Activated CD8-positive, alpha-beta memory T cell treated with anti-CD3 and anti-CD28 coated beads for 4 hours (primary cell): ENCODE results near the gene ERGIC2.

Source experiments
- DNase-seq, 2 donors: peaks; one replicate each; pipeline ENCODE4 v3.0.0-alpha.2; 2020; ENCODE audit warnings: low read depth in 2 of 2

Gene ERGIC2

DNA sequence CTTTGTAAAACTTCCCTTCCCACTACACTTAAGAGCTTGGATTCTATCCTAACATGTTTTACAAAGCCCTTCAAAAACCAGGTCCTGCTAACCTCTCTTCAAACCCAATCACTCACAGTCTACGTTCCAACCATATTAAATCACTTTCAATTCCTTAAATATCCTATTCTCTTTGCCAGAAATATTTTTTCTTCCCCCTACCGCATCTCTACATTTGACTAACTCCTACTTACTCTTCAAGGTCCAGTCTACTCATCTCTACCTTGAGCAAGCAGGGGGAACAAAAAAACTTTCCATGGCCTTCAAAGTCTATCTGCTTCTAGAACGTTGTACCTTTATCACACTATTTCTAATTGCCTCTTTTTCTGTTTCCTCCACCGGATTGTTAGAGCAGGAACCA lies 6.1 kb downstream of the ERGIC2 start:
- no peak for DNase-seq

DNA sequence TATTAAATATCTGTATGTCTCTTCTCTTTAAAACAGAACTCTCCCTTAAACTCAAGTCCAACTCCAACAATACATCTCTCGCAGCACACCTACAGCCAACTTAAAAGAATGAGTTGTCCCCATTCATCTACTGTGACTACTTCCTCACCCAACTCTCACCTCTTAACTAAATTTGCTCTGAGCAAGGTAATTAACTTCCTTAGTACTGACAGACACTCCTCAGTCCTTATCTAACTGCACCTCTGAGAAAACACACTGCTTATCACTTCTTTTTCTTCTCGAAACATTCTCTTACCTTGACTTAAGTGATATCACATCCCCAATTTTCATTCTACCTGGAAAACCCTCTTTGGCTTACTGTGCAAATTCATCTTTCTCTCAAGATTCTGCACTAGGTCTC lies 7.0 kb downstream of the ERGIC2 start:
- no peak for DNase-seq

DNA sequence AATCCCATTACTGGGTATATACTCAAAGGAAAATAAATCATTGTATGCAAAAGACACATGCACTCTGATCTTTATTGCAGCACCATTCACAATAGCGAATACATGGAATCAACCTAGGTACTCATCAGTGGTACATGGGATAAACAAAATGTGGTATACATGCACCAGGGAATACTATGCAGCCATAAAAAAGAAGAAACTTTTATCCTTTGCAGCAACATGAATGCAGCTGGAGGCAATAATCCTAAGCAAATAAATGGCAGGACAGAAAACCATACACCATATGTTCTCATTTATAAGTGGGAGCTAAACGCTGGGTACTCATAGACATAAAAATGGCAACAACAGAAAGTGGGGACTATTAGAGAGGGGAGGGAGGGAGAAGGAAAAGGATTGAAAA lies 15.9 kb downstream of the ERGIC2 start:
- DNase-seq, result no peak

GRCh38 chr12:29354954-29355353 lies 26.0 kb downstream of the ERGIC2 start:
- no peak for DNase-seq

DNA sequence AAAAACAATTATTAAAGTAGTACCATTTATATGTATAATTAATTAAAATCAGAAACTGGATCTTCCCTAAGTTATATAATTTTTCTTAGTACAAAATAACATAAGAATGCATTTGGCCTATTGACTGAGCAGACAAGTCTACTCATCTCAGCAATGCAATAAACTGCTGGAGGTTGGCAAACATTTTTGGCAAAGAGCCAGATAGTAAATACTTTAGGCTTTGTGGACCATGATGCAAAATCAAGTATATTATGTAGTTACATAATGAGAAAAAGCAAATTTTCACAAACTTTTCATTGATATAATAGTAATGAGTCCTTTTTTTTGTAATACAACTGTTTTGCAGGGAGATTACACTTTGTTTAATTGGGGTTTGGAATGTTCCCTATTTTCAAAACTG lies 30.9 kb downstream of the ERGIC2 start:
- no peak for DNase-seq

DNA sequence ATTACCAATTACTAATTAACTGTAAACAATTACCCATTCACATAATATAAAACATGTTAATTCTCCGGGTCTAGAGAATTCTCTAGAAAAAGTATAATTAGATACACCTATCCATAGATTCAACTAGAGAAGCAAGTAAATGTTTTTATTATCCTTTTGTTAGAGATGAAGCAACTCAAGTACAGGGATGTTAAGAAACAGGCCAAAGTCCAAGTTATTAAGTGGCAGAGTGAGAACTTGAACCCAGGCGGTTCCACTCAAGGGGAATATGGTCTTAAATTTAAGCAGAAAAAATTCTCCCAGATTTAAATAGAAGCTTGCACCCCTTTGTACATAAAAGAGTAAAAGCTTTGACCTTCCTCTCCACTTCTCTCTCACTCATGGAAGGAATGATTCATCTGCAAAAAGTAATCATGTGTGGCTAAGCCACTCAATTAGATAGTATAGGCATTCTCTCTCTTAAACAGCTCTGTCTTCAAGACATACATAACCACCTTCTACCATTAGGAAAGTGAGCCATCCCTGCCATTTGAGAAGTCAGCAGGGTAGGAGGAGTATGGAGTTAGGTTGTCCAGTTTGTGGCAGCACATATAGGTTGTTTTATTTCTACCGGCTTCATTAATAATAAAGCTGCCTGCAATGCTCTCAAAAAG lies 34.1 kb downstream of the ERGIC2 start:
- DNase-seq, result no peak

- no peak for DNase-seq
These were observed 37.8 kb downstream of the ERGIC2 start for GRCh38 chr12:29343022-29343799.

DNA sequence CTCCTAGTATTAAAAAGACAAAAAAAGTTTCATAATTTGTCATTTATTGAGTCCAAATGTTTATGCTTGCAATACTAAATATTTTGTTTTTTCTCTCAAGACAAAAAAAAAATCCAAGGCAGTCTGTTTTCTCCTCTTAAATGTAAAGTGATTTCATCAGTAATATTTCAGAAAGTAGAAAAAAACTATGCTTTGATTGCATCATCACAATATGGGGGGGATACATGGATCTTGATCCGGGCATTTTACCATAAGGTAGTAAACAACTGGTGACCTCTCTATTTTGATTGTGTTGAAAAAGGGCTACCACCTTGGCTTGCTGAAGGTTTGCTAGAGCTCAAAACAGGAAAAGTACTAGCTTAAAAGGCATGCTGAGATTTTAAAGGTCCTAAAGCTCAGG lies 43.6 kb downstream of the ERGIC2 start:
- no peak for DNase-seq

DNA sequence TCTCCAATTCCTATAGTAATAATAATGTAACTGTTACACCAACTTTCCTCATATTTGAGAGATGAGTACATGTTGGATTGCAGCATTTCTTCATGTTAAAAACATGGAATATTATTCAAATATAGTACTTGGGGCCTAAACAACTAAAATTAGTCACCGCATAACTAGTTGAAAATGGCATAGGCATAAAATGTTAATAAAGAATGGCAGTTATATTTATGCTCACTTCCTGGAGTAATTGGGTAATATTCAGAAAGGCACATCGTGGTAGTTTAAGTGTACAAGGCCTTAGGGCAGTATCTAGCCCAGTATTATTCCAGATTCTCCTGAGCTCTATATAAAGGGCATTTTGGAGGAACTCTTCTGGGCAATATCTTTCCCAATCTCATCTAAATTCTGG lies 46.0 kb downstream of the ERGIC2 start:
- DNase-seq, result no peak

GRCh38 chr12:29333178-29333577 lies 47.8 kb downstream of the ERGIC2 start:
- DNase-seq, result no peak

DNA sequence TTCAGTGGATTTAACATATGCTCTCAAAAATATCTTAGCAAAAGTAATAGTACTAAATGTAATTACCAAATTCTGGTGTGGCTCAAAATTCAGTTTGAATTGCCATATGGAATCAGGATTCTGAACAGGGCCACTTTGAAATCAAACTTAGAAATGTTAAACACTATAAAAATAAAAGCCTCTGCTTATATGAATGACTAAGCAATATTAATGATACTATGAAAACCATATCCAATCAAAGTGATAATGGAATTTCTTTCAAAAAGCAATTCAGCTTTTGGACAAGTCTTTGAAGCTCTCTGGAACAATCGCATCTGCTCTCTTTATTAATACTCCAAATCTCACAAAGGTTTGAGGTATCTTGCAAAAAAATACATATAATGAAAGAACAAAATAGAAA lies 51.6 kb downstream of the ERGIC2 start:
- DNase-seq, result no peak

DNA sequence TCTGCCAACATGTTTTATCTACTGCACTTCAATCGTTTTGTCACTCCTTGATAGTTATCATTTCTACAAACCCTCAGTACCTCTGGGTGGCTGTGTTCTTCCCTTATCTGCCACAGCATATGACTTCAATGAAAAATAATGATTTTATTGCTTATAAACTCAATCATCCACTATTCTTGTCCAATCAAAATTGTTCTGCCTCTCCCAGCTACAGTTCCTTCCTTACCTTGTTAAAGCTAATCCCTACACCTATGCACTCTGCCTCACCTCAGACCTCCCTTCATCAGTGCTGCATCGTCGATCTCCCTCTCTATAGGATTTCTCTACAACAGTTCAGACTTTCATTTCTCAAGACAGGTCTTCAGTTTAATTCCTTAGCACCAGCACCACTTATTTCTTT lies 58.8 kb downstream of the ERGIC2 start:
- DNase-seq, result no peak

DNA sequence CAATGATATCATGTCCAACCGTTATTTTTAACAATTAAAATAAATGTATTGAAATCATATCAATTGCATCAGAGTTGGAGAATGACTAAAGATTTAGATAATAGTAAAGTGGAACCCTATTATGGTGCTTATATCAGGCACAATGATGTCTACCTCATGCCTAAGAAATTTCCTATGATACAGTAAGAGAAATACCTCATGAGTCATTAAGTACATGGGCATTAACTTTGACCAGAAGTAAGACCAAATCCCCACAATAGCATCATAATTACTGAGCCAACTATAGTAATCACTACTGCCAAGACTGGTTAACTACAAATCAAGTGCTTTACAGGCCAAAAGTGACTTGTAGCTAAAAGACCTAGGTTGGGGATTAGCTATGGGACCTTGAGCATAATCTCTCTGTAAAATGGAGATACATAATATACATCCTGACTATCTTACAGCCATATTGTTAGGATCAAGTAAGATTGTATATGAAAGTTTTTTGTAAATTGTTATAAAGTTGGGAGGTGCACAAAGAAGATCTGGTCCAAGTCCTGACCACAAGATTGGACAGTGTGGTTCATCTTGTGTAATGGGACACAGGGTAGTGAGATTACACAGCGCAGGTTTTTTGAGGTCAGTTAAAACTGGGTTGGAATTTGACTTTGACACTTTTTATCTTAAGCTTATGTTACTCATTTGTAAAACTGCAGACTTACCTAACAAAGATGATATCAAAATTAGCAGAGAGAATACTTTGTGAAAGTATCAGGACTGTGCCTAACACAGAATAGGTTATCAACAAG lies 60.5 kb downstream of the ERGIC2 start:
- no peak for DNase-seq

- DNase-seq, result peak in 1 of 2 donors; percentile 16
These were observed 63.2 kb downstream of the ERGIC2 start for GRCh38 chr12:29317556-29318363.

DNA sequence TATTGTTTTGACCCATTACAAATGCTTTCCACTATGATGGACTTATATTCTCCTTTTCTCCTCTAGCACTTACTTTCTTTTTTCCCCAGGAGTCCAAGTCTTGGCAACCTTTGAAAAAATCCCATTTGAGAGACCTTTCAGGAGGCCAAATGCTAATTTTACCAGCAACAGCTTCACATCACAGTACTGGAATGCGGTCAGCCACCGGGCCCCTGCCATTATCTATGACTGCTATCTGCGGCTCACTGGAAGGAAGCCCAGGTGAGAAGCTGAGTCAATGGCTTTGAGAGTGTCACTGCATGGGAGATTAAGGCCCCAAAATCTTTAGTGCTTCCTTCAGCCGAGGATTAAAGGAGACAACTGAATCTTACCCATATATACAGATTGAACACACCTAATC lies 64.2 kb downstream of the ERGIC2 start:
- no peak for DNase-seq

DNA sequence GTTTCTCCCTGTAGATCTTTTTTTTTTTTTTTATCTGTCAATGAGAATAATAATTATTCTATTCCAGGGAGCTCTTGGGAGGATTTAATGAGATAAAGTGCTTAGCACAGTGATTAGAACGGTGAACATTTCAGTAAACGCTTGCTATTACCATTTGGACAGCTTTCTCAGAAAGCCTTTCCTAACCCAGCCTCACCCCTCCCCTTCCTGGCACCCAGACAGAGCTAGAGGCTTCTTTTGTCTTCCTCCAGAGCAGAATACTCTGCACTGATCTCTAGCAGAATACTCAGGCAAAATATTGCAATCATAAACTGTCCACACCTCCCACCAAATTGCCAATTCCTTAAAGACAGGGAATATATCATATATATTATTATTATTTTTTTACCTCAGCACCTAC lies 66.6 kb downstream of the ERGIC2 start:
- DNase-seq, result no peak

DNA sequence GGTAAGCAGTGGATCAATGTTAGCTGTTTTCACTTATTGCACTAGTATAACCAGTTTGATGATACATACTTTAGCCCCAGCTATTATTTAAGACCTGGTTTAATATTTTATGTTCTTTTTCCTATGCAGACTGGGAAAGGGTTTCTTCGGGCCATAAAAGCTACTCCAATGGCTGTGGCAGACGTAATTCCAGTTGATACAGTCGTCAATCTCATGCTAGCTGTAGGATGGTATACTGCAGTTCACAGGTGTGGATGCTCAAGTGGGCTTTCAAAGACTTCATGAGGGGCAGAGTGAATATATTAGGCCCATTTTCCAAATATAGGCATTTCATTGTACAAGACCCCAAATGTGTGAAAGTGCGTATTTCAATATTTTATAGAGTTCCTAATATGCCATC lies 70.1 kb downstream of the ERGIC2 start:
- no peak for DNase-seq

- no peak for DNase-seq
These were observed 71.6 kb downstream of the ERGIC2 start for GRCh38 chr12:29309320-29309902.

DNA sequence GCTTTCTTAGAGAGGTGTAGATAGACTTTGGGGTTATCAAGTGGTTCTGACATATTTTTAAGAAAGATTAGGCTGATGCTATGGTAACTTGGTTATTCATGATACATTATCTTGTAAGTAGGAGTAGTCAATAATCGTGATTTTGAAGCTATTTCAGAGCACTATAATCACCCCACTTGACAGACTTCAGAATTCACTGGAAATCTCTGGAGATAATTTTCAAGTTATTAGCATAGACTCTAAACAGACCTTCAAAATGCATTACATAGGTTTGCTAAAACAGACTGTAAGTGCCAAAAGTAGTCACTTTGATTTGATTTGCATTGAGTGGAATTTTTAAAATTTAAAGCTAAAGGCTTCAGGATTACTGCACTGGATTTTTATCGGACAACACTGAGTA lies 74.3 kb downstream of the ERGIC2 start:
- DNase-seq, result no peak

GRCh38 chr12:29306266-29306665 lies 74.7 kb downstream of the ERGIC2 start:
- no peak for DNase-seq

DNA sequence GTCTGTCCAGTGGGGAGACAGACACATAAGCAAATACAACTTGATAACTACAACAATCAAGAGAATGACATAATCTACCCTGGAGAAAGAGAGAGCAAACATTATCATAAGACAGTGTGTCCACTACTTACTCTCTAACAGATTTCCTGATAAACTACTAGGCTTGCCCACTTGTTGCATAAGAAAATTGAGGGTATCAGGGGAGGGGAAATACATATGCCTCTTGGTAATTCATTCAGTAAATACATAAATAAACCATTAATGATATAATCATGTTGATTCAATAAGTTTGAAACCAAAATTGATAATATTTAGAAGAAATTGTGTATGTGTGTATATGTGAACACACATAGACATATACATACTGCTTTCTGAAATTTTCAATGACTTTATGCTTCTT lies 76.6 kb downstream of the ERGIC2 start:
- DNase-seq, result no peak

GRCh38 chr12:29301114-29301513 lies 79.9 kb downstream of the ERGIC2 start:
- DNase-seq, result no peak
